MM.1S (cell line): ENCODE results near the gene YWHAQ.

Source experiments
- DNase-seq: peaks from one replicate; pipeline ENCODE4 v3.0.0-alpha.2; 2015
- H2AFZ ChIP-seq: fragments of 300-600 bp; sonication (generic); 2 replicates; pipeline ENCODE4 v1.6.0; 2016; ENCODE audit warnings: antibody characterized with exemption, low read length
- H3F3A ChIP-seq: fragments of 300-600 bp; sonication (generic); 2 replicates; pipeline ENCODE4 v1.6.1; 2016; ENCODE audit warnings: mild to moderate bottlenecking, antibody characterized with exemption, low read length, moderate library complexity, mixed read lengths; ENCODE audit not compliant: insufficient read depth
- H3K27ac ChIP-seq: fragments of 300-600 bp; sonication (generic); 2 replicates; pipeline ENCODE4 v1.5.1; 2016; ENCODE audit warnings: mild to moderate bottlenecking, low read length
- H3K27me3 ChIP-seq: fragments of 300-600 bp; sonication (generic); replicated peaks from 2 replicates; pipeline ENCODE4 v1.6.0; 2016; ENCODE audit warnings: low read length; ENCODE audit not compliant: insufficient read depth
- H3K36me3 ChIP-seq: fragments of 300-600 bp; sonication (generic); replicated peaks from 2 replicates; pipeline ENCODE4 v1.6.1; 2016; ENCODE audit warnings: mild to moderate bottlenecking, low read length, mixed read lengths; ENCODE audit not compliant: insufficient read depth
- H3K4me1 ChIP-seq: fragments of 300-600 bp; sonication (generic); 2 replicates; pipeline ENCODE4 v1.6.1; 2016; ENCODE audit warnings: low read length, mixed read lengths
- H3K4me2 ChIP-seq: fragments of 300-600 bp; sonication (generic); 2 replicates; pipeline ENCODE4 v1.6.0; 2016; ENCODE audit warnings: low read depth, low read length
- H3K4me3 ChIP-seq: fragments of 300-600 bp; sonication (generic); 2 replicates; pipeline ENCODE4 v1.5.1; 2016; ENCODE audit warnings: low read length, mixed read lengths
- H3K79me2 ChIP-seq: fragments of 300-600 bp; sonication (generic); 2 replicates; pipeline ENCODE4 v1.6.1; 2016; ENCODE audit warnings: mixed run types, low read length, mixed read lengths
- H3K9ac ChIP-seq: fragments of 300-600 bp; sonication (generic); 2 replicates; pipeline ENCODE4 v1.6.1; 2016; ENCODE audit warnings: low read length, mixed read lengths
- H3K9me2 ChIP-seq: fragments of 300-600 bp; sonication (generic); replicated peaks from 2 replicates; pipeline ENCODE4 v1.6.1; 2016; ENCODE audit warnings: mild to moderate bottlenecking, low read length, mixed read lengths; ENCODE audit not compliant: insufficient read depth
- H3K9me3 ChIP-seq: fragments of 300-600 bp; sonication (generic); replicated peaks from 2 replicates; pipeline ENCODE4 v1.6.1; 2016; ENCODE audit warnings: mild to moderate bottlenecking, low read length, mixed read lengths; ENCODE audit not compliant: insufficient read depth
- H4K20me1 ChIP-seq: fragments of 300-600 bp; sonication (generic); 2 replicates; pipeline ENCODE4 v1.6.1; 2016; ENCODE audit warnings: mild to moderate bottlenecking, low read length, moderate library complexity, mixed read lengths; ENCODE audit not compliant: insufficient read depth
- CTCF ChIP-seq: fragments of 300-600 bp; sonication (generic); IDR thresholded peaks from 2 replicates; pipeline ENCODE4 v1.5.1; 2016; ENCODE audit warnings: antibody characterized with exemption, low read length, mixed read lengths
- EZH2 ChIP-seq: fragments of 300-600 bp; sonication (generic); optimal IDR thresholded peaks from 2 replicates; pipeline ENCODE3; 2017; ENCODE audit warnings: low read depth, mild to moderate bottlenecking, antibody characterized with exemption, low read length, mixed read lengths
- EZH2phosphoT487 ChIP-seq: fragments of 300-600 bp; sonication (generic); IDR thresholded peaks from 2 replicates; pipeline ENCODE4 v1.6.1; 2018; ENCODE audit warnings: antibody characterized with exemption, low read length

The YWHAQ gene

GRCh38 chr2:9654452-9655100 lies 23.8 kb upstream of the YWHAQ start:
- H2AFZ ChIP-seq: no peak overlapping the region
- H3K27ac ChIP-seq: no peak overlapping the region
- H3K9me2 ChIP-seq: no peaks in the 10 kb centered on the region
- no peaks in the 10 kb centered on the region for H4K20me1 ChIP-seq
- TF ChIP-seq EZH2 (no peak), CTCF (no peak), EZH2phosphoT487 (no peak)
- H3K36me3 ChIP-seq: no peaks in the 10 kb centered on the region
- no peak for DNase-seq
- H3K9ac ChIP-seq: no peak overlapping the region
- H3K4me1 ChIP-seq: no peaks in the 10 kb centered on the region
- peaks cover 2% of the 10 kb centered on the region for H3F3A ChIP-seq
- no peaks in the 10 kb centered on the region for H3K27me3 ChIP-seq
- H3K79me2 ChIP-seq: no peaks in the 10 kb centered on the region
- H3K4me3 ChIP-seq: no peak overlapping the region
- H3K4me2 ChIP-seq: no peak overlapping the region
- H3K9me3 ChIP-seq: no peaks in the 10 kb centered on the region

GRCh38 chr2:9653485-9654271 lies 22.9 kb upstream of the YWHAQ start:
- Histone ChIP-seq H3K4me2 (no peak overlapping the region), H3K27me3 (no peaks in the 10 kb centered on the region), H3K79me2 (no peaks in the 10 kb centered on the region), H3K4me1 (peaks cover 9% of the 10 kb centered on the region), H3K36me3 (no peaks in the 10 kb centered on the region), H4K20me1 (no peaks in the 10 kb centered on the region), H3K4me3 (no peak overlapping the region), H3K9me2 (no peaks in the 10 kb centered on the region), H3F3A (peaks cover 11% of the 10 kb centered on the region), H3K9me3 (no peaks in the 10 kb centered on the region), H2AFZ (no peak overlapping the region), H3K27ac (no peak overlapping the region), H3K9ac (no peak overlapping the region)
- no peak for DNase-seq
- TF ChIP-seq EZH2phosphoT487 (no peak), EZH2 (no peak), CTCF (no peak)

GRCh38 chr2:9652898-9653479 lies 22.2 kb upstream of the YWHAQ start:
- H3K27ac ChIP-seq: no peak overlapping the region
- H3K4me1 ChIP-seq: peaks cover 16% of the 10 kb centered on the region
- no peaks in the 10 kb centered on the region for H3K79me2 ChIP-seq
- H3K9me3 ChIP-seq: no peaks in the 10 kb centered on the region
- TF ChIP-seq EZH2phosphoT487: no peak
- no peak for TF ChIP-seq CTCF
- TF ChIP-seq EZH2: no peak
- no peaks in the 10 kb centered on the region for H3K36me3 ChIP-seq
- H2AFZ ChIP-seq: no peak overlapping the region
- H3K9me2 ChIP-seq: no peaks in the 10 kb centered on the region
- no peak overlapping the region for H3K9ac ChIP-seq
- no peaks in the 10 kb centered on the region for H4K20me1 ChIP-seq
- H3K4me2 ChIP-seq: no peak overlapping the region
- no peak overlapping the region for H3K4me3 ChIP-seq
- peaks cover 18% of the 10 kb centered on the region for H3F3A ChIP-seq
- no peak for DNase-seq
- H3K27me3 ChIP-seq: no peaks in the 10 kb centered on the region
